Upper lobe of right lung (tissue), 1 donor: ENCODE results near the gene ATG4B. TPM values are rescaled to one million over a fixed set of nuclear protein-coding genes. Genes with fewer than 3 reads are reported as not detected.

Experiments used
- ATAC-seq: fragments of 200-7000 bp; cut with Tn5 transposase; one replicate; pipeline ENCODE4 v1.9.1; 2020; ENCODE audit warnings: mild to moderate bottlenecking, moderate library complexity
- DNase-seq: peaks from one replicate; pipeline ENCODE4 v3.0.0-alpha.2; 2020
- H3K27ac ChIP-seq: fragments of 200-600 bp; one replicate; pipeline ENCODE4 v1.8.0; 2022
- H3K27me3 ChIP-seq: fragments of 200-600 bp; one replicate; pipeline ENCODE4 v1.8.0; 2022; ENCODE audit warnings: mild to moderate bottlenecking
- H3K36me3 ChIP-seq: fragments of 200-600 bp; one replicate; pipeline ENCODE4 v1.8.0; 2022
- H3K4me1 ChIP-seq: fragments of 200-600 bp; one replicate; pipeline ENCODE4 v1.8.0; 2022
- H3K4me3 ChIP-seq: fragments of 200-600 bp; one replicate; pipeline ENCODE4 v1.8.0; 2022; ENCODE audit warnings: mild to moderate bottlenecking
- H3K9me3 ChIP-seq: fragments of 200-600 bp; one replicate; pipeline ENCODE4 v1.8.0; 2022
- CTCF ChIP-seq: fragments of 200-600 bp; IDR thresholded peaks from one replicate; pipeline ENCODE4 v1.8.0; 2022; ENCODE audit warnings: antibody characterized with exemption
- intact Hi-C: fragments of 100-400 bp; cut with DNase I; formaldehyde crosslinking; loops from one replicate; pipeline ENCODE4 v1.11.0; 2022
- total RNA-seq: library from RNA; stranded (reverse); fragmentation: NEBNext Ultra II Directional; extraction: Animal tissue kit (Norgen Biotek cat#: 25700); gene quantifications from one replicate; pipeline ENCODE4 v1.2.1, GENCODE V29; 2021
- donor health status: DM: no; HTN: yes; CAD: no; lungs with severe emphysema.

Gene ATG4B
- total RNA-seq, 1 donor from 2014 or later, result 72.0 TPM

GRCh38 chr2:241654551-241654950, 17.1 kb downstream of the ATG4B start:
- Histone ChIP-seq H3K36me3 (peaks cover 72% of the 10 kb centered on the region), H3K9me3 (no peaks in the 10 kb centered on the region), H3K27ac (no peak overlapping the region), H3K4me3 (no peak overlapping the region), H3K27me3 (no peaks in the 10 kb centered on the region), H3K4me1 (no peaks in the 10 kb centered on the region)
- DNase-seq (no peak), ATAC-seq (no peak)
- intact Hi-C loops, result no loop called here
- TF ChIP-seq CTCF, result no peak

- H3K27ac ChIP-seq, result no peak overlapping the region
- ATAC-seq (no peak), DNase-seq (no peak)
- peaks cover 83% of the 10 kb centered on the region for H3K36me3 ChIP-seq
- no peaks in the 10 kb centered on the region for H3K4me1 ChIP-seq
- TF ChIP-seq CTCF, result no peak
- intact Hi-C loops, result no loop called here
- H3K27me3 ChIP-seq, result no peaks in the 10 kb centered on the region
- H3K4me3 ChIP-seq, result no peak overlapping the region
- no peaks in the 10 kb centered on the region for H3K9me3 ChIP-seq
These were observed 18.2 kb downstream of the ATG4B start for GRCh38 chr2:241655516-241656189.

- TF ChIP-seq CTCF, result no peak
- Histone ChIP-seq H3K36me3 (peaks cover 83% of the 10 kb centered on the region), H3K27me3 (no peaks in the 10 kb centered on the region), H3K4me3 (no peak overlapping the region), H3K27ac (no peak overlapping the region), H3K4me1 (no peaks in the 10 kb centered on the region), H3K9me3 (no peaks in the 10 kb centered on the region)
- intact Hi-C loops, result no loop called here
- DNase-seq, result no peak
- ATAC-seq, result no peak
These were observed 18.8 kb downstream of the ATG4B start for GRCh38 chr2:241656190-241656741.

GRCh38 chr2:241657786-241658254, 20.3 kb downstream of the ATG4B start:
- no peak for DNase-seq
- H3K36me3 ChIP-seq, result peaks cover 69% of the 10 kb centered on the region
- intact Hi-C loops, result no loop called here

GRCh38 chr2:241658296-241658695, 20.8 kb downstream of the ATG4B start:
- no peak overlapping the region for H3K27ac ChIP-seq
- no peak for DNase-seq
- H3K4me1 ChIP-seq, result no peaks in the 10 kb centered on the region
- H3K36me3 ChIP-seq, result peaks cover 67% of the 10 kb centered on the region
- H3K4me3 ChIP-seq, result no peak overlapping the region
- H3K27me3 ChIP-seq, result no peaks in the 10 kb centered on the region
- ATAC-seq, result no peak
- intact Hi-C loops, result no loop called here
- TF ChIP-seq CTCF, result no peak
- no peaks in the 10 kb centered on the region for H3K9me3 ChIP-seq

More at GRCh38 chr2:241657786-241658254, 20.3 kb downstream of the ATG4B start:
- no peak for ATAC-seq
- Histone ChIP-seq H3K27me3 (no peaks in the 10 kb centered on the region), H3K4me3 (no peak overlapping the region), H3K9me3 (no peaks in the 10 kb centered on the region), H3K4me1 (no peaks in the 10 kb centered on the region), H3K27ac (no peak overlapping the region)
- TF ChIP-seq CTCF, result no peak
